ENCODE data around the gene AKAP8.
"Not testable (repeated sequence)": the region's sequence is repeated elsewhere in the genome, so short reads cannot be mapped to it uniquely, and the experiment has no call there.

AKAP8 gene

DNA sequence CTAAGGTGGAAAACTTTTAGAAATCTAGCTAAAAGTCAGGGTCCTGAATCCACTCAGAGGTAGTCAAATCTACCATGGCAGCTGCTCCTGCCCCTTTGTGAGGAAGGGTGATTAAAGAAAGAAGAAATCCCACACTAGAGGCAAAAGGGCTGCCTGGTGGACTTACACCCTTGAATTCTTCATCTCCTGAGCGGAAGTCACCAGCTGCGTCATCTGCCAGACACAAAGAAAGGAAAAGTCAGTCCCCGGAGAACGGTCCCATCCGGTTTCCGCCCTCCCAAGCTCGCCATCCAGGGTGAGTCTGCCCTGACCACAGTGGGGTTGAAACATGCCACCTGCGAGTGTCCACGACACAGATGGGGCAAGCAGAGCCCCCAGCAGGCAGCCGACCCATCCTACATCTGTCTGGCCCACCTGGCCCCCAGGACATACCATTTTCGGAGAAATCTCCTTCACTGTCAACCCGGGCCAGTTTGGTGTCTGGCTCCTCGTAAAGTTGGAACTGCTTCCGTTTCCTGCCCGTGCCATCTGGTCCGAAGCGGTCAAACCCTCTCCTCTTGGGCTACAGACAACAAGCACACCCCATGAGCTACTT is 7.7 kb downstream of the AKAP8 start:
- no peak for DNase-seq

DNA sequence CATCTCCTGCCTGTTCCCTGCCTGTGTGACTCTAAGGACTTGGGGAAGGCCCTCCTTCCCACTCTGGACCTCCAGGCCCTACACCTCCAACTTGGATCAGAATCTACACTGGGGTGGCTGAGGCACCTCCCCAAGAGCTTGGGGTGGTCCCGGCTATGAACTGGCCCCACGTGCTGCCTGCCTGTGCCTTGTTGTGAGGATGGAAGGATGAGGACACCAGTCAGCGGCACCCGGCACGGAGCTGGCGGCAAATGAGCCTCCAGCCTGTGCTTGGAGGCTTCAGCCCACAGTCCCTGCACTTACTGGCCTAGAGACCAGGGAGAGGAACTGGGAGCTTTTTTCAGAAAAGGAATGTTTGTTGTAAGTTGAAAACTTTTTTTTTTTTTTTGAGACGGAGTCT is 8.5 kb downstream of the AKAP8 start:
- no peak for DNase-seq

DNA sequence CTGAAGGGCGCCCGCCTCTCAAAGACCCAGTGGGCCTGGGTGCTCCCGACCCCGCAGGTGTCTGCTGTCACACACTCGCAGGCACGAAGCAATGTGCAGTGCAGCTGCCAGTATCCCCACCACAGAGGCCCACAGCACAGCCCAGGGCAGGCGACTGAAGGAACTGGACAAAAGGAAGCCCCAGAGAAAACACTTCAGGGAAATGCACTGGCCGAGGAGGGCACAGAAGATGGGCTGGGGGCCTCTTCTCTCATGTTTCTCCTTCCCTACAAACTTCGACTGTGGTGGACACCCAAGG is 10.0 kb downstream of the AKAP8 start:
- DNase-seq = no peak

DNA sequence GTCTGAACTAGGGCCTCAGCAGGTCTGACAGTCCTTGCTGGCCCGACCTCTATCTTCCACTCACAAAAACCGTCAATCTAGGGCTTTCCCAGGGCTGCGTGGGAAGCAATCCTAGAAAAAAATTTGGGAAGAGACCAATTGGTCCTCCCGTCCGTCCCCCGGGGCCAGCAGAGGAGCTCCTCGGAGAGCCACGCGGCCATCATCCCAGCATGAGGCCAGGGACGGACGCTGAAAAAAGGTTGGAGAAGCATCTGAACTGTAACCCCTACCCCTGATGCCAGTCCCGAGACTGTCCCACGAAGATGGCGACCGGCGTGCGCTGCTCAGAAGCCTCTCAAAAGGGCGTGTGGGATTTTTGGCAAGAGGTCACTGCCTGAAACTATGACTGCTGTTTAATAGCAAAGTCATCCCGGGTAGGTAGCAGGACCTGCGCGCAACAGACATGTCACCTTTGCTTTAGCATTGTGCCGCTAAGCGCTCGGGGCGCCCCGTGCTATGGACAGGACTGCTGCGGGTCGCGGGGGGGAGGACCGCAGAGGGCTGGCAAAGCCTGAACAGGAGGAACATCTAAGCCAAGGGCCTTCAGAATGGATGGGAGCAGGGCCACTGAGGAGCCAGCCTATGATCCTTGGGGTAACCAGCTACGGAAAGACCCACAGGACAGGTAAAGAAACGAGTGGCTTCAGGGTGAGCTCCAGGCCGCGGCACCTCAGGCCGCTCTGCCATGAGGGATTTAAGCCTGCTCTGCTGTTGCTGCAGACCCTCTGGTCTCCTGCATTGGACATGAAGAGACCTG is 10.6 kb downstream of the AKAP8 start:
- no peak for DNase-seq

DNA sequence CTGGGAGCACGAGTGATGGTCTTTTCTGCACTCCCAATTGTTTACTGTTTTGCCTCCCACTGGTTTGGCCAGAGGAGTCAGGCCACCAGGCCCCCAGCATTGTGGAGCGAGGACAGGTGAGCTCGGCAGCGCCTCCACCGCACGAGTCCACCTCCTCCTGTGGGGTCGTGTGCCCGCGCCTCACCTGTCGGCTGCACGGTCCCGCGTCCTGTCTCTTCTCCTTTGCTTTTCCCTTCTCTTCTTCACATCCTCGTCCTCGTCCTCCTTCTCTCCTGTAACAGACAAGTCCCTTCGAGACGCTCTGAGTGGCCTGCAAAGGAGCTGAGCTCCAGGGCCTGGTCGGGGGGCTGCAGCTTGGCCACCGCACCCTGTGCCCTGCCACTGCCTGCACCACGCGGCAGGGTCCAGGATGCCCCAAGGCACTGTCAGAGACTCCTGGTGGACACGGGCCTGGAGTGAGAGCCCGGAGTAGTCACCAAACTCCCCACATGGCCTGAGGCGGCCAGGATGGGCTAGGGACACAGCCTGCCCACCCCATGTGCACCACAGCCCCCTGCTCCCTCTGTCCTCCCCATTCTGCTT is 11.4 kb downstream of the AKAP8 start:
- no peak for DNase-seq

DNA sequence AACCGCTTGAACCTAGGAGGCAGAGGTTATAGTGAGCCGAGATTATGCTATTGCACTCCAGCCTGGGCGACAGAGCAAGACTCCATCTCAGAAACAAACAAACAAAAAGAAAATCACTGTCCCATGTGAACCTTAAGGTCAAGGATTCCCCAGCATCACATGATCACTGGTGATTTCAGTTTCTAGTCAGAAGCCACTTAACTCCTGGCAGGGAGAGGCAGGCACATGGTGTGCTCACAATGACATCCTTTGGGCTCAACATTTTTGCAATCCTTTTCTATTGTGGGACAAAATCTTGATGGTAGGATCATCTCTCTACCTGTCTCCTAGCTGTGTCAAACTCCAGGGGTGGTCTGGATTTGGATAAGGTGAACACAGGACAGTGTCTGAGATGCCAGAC is 12.1 kb downstream of the AKAP8 start:
- DNase-seq = no peak

DNA sequence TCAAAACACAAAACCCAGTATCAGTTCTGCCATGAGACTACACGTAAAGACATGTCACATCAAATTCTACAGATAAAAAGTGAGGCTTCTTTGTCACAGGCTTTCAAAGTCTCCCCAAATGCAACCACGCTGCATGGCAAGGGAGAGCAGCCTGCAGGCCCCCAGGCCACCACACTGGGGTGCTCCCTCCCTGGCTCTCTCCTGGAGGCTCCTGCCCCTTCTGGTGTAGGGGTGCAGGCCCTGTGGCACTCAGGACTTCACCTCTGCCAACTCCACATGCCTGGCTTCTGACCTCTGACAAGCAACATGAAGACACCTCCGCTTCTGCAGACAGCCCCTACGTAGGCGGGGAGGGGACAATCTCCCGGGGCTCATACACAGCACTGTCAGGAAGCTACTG is 14.3 kb downstream of the AKAP8 start:
- no peak for DNase-seq

DNA sequence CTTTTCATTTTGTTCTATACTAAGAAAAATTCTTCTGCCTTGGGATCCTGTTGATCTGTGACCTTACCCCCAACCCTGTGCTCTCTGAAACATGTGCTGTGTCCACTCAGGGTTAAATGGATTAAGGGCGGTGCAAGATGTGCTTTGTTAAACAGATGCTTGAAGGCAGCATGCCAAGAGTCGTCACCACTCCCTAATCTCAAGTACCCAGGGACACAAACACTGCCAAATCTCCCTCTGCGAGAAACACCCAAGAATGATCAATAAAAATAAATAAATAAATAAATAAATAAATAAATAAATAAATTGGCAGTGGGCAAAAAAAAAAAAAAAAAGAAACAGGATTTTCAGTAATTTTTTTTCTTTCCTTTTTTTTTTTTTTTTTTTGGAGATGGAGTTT is 15.8 kb downstream of the AKAP8 start:
- DNase-seq = not testable (repeated sequence)

DNA sequence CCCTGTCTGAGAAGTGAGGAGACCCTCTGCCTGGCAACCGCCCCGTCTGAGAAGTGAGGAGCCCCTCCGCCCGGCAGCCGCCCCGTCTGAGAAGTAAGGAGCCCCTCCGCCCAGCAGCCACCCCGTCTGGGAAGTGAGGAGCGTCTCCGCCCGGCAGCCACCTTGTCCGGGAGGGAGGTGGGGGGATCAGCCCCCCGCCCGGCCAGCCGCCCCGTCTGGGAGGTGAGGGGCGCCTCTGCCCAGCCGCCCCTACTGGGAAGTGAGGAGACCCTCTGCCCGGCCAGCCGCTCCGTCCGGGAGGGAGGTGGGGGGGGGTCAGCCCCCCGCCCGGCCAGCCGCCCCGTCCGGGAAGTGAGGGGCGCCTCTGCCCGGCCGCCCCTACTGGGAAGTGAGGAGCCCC is 16.5 kb downstream of the AKAP8 start:
- not testable (repeated sequence) for DNase-seq

DNA sequence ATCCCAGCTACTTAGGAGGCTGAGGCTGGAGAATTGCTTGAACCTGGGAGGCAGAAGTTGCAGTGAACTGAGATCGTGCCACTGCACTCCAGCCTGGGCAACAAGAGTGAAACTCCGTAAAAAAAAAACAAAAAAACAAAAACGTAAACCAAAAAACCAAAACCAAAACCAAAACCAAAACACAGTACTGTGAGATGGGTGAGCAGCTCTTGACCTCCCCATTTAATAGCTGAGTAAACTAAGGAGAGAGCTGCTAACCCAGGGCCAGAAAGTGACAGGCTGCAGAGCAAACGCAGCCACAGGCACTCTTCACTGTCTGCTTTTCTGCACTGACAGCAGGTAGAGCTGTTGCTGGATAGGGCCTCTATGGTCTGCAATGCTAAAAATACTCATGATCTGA is 19.6 kb downstream of the AKAP8 start:
- not testable (repeated sequence) for DNase-seq

DNA sequence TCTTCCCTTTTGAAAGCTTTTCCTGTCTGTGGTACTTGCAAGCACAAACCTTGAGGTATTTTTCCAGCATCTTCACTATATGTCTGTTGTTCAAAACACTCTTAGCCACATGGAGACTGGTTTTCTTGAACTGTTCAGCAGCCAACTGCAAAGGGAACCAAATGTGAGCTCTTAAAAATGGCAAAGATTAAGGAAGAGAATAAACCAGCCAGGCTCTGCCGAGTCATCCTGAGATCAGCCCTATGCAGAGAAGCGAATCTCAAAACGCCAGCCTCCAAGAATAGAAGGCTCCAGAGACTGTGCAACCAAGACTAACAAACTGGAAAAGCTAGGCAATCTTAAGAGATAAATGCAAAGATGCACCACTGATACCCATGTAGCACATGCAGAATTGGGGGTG is 20.7 kb downstream of the AKAP8 start:
- DNase-seq = no peak

DNA sequence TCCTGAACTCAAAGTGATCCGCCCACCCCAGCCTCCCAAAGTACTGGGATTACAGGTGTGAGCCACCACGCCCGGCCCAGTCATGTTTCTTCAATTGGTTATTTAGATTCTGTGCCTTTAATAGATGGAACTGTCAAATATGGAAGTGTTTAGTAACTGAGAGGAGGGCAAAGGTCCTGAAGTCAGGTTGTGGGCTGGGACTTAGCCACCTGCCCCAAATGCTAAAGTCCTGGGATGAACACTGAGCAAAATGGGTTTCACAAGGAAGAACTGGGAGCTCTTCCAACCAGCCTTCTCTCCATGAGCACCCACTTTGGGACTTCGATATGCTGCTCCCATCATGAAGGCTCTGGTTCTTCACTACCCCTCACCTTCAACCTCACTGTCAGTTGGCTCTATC is 21.7 kb downstream of the AKAP8 start:
- DNase-seq = no peak

DNA sequence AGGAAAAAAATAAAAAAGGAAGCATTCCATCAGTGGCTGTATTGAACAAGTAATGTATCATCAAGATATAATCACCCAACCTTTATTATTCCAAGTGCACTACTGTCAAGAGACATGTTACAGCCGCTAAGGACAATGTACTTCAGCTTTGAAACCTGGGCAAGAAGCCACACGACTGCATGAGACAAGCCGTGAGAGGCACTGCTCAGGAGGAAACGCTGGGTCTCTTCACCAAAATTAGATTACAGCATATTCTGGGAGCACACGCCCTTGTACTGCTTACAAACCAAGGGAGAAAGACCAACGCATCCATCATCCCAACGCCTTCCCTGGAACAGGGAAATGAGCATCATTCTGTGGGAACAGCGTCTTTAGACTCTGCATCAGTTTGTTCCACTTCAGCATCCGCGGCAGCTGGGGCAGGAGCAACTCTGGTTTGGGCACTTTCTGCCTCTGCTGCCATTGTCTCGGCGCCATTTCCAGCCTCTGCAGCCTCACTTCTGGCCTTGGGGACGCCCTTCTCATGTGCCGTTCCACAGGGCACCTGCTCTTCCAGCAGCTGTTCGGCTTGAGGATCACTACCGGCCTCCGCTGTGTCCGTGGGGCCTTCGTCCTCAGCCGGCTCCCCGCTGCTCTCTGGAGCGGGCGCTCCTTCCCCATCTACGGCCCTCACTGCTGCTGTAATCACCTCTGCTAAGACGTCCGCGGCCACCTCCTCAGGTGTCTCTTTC is 24.9 kb downstream of the AKAP8 start:
- no peak for DNase-seq

DNA sequence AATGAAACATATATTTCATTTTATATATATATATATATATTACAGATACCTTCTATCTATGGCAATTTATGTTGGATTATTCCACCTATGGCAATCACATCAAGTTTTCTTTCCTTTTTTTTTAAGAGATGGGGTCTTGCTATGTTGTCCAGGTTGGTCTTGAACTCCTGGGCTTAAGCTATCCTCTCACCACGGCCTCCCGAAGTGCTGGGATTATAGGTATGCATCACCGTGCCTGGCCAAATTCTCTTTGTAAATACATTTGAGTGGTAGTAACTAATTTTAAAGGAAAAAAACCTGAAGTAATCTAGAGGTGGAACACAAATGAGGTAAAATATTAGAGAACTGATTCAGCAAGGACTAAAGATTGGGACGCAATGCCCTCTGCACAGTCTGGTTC is 25.7 kb downstream of the AKAP8 start:
- no peak for DNase-seq

DNA sequence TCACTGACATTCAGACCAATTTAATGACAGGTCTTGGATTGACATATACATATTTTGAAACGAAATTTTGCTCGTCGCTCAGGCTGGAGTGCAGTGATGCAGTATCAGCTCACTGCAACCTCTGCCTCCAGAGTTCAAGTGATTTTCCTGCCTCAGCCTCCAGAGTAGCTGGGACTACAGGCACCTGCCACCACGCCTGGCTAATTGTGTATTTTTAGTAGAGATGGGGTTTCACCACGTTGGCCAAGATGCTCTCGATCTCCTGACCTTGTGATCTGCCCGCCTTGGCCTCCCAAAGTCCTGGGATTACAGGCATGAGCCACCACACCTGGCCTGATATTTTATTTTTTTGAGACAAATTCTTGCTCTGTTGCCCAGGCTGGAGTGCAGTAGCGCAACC is 27.1 kb downstream of the AKAP8 start:
- not testable (repeated sequence) for DNase-seq

DNA sequence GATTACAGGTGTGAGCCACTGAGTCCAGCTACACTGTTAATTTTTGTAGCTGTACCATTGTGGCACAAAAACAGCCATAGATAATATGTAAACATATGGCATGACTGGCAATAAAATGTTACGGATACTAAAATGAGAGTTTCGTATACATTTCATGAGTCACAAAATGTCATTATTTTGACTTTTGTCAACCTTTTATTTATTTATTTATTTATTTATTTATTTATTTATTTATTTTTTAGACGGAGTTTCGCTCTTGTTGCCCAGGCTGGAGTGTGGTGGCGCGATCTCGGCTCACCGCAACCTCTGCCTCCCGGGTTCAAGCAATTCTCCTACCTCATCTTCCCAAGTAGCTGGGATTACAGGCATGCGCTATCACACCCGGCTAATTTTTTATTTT is 38.3 kb downstream of the AKAP8 start:
- DNase-seq = not testable (repeated sequence)

DNA sequence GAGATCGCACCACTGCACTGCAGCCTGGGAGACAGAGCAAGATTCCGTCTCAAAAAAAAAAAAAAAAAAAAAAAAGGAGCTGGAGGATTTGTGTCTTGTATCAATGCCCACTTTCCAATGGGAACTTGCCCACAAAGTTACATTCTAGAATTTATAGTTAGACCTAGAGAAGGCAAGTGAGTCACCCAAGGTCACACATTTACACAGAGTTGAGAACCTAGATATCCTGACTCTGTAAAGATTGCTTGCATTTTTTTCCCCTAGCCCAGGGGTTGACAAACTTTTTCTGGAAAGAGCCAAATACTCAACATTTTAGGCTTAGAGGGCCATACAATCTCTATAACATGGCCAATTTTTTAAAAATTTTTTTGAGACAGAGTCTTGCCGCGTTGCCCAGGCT is 39.5 kb downstream of the AKAP8 start:
- no peak for DNase-seq

DNA sequence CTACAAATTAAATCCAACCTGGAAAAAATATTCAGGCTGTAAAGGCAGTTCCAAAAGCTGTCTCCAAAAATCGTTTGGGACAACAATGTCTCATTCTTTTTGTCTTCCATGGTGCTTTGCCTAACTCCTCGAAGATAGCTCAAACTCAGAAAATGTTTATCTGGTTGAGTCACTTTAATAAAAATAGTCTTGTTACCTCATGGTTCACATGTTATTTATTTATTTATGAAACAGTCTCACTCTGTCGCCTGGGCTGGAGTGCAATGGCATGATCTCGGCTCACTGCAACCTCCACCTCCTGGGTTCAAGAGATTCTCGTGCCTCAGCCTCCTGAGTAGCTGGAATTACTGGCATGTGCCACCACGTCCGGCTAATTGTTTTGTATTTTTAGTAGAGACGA is 42.4 kb downstream of the AKAP8 start:
- no peak for DNase-seq

DNA sequence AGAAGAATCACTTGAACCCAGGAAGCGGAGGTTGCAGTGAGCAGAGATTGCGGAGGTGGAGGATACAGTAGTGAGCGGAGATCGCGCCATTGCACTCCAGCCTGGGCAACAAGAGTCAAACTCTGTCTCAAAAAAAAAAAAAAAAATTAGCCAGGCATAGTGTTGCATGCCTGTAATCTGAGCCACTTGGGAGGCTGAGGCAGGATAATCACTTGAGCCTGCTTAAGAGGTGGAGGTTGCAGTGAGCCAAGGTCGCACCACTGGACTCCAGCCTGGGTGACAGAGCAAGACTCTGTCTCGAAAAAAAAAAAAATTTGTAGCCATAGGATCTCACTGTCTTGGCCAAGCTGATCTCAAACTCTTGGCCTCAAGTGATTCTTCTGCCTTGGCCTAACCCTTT is 43.6 kb downstream of the AKAP8 start:
- not testable (repeated sequence) for DNase-seq

DNA sequence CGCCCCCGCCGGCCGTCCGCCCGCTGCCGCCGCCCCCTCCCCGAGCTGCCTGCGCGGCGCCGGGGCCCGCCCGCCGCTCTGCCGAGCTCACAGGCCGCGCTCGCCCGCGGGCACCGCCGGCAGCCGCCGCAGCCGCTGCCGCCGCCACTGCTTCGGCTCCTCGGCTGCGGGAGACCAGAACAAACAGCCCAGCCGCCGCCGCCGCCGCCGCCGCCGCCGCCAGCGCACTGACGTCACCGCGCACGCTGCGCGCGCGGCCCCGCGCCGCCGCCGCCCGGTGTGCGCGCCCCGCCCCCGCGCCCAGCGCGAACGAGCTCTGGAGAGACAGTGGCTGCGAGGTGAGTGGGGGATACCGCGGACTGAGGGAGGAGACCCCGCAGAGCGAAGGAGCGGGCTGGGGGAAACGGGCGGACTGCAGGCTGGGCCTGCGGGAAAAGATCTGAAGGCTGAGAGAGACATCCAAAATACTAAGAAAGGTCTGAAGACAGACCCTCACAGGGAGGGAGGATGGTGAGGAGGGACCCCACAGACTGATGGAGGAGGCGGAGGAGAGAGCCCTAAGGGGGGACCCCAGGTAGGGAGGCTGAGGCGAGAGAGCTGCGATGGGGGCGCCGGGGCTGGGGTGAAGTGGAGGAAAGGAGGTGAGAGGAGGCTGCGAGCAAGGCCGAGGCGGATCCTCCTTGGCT is 47.1 kb downstream of the AKAP8 start, which contains the start of gene BRD4:
Gene BRD4, minus strand, starts transcription at position 229 of the 686 bp plus-strand sequence. CDS start 59,440 bp downstream, outside the sequence.
- DNase-seq = peak; percentile 80

DNA sequence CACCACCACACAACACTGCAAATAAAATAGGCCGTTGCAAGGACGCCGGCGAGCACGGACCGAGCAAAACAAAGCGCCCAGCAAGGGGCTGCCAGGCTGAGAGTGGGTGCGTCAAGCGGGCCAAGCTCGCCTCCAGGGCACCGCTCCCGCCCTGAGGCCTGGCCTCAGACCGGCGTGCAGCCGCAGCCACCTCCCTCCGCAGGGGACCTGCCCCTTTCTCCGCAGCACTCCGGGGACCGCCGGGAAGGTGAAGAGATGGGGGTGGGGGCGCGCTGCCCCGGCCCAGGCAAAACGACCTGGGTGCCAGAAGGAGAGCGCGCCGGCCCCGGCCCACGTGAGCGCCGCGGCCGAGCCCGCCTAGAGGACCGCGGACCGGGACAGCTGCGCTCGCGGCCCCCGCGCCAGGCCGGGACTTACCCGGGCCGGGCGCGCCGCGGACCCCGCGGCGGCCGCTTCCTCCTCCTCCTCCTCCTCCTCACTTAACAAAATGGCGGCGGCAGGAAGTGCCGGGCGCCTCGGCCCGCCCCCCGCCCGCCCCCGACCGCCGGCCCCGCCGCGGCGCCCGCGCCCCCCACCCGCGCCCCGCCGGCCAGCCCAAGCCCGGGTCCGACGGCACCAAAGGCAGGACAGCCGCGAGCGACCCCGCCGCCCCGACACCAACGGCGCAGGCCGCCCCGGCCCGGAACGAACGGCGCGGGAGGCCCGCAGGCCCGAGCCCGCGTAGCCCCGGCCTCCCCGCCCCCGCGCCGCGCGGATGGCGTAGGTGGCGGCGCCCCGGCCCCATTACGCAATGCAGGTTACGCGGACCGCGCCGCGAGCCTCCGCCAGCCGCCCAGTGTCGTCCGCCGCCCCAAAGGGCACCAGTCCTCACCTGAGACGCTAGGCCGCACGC is 47.9 kb downstream of the AKAP8 start:
- peak; percentile 56 for DNase-seq

DNA sequence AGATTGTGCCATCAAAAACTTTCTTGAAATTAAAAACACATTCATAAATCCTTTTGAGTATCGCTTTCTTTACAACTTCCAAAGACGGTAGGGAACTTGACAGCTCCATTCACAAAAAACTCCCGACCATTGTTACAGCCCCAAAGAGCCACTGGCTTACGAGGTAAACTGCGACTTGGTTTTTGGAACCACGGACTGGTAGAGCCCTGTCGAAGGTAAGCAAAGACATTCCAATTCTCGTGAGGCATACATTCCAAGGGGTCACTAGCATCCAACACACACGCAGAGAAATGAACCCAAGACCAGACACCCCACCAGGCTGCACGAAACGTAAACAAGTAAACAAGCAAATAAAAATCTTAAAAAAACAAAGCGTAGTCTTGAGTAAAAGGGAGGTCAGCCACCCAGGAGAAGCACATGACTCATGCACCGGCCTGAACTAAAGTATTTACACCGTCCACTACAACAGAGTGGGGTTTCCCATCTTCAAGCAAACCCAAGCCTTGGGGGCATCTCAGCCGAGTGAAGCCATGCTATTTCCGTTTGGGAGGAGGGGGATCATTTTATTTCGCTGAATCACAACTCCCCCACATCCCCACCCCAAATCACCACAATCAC is 48.7 kb downstream of the AKAP8 start:
- no peak for DNase-seq
